GM18861 (cell line): ENCODE measurements around the gene PPP1R26.
"Not testable (repeated sequence)": the region's sequence is repeated elsewhere in the genome, so short reads cannot be mapped to it uniquely, and the experiment has no call there.

Experiments
- ATAC-seq: cut with Tn5 transposase; IDR thresholded peaks from one replicate; pipeline ENCODE4 v1.9.1; 2021; ENCODE audit not compliant: unreplicated experiment

Gene PPP1R26, protein sequence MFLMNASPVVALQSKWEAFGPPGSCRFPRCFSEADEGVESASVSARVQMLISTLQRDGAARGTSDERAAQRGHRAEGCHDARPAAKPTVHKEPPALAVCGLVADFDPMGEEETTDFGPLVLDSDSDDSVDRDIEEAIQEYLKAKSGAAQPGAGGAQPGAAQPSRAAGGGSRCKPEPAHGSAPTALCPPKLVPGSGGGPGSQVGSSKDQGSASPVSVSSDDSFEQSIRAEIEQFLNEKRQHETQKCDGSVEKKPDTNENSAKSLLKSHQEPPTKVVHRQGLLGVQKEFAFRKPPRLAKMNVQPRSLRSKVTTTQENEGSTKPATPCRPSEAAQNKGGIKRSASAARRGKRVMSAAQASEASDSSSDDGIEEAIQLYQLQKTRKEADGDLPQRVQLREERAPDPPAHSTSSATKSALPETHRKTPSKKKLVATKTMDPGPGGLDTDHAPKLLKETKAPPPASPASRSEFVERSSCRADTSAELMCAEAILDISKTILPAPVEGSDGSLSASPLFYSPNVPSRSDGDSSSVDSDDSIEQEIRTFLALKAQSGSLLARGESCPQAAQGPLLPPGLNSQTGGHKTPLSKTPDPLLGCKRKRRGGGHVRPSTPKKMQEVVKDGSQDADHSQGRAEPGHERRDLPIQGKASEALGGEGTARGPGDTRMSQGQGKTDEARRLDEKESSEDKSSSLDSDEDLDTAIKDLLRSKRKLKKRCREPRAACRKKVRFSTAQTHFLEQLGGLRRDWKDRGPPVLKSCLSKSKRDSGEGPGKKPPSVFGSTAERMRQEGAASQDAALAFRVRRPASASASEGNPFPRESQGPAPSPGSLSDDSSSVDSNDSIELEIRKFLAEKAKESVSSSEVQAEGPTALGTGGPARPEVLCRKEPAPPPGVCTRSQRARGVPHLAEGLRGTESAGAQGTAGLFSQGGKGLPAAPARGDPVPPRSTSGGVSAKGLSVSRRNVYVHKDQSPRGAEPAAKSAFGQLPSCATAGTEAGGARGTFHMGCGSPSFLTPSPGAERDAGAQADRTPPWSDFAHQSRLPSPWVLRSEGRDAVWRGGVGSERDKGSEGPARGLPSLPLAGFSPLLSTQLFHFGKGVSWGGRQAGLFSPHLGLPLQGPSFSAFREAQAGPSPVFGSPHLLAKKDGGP (N-terminal part only)

DNA sequence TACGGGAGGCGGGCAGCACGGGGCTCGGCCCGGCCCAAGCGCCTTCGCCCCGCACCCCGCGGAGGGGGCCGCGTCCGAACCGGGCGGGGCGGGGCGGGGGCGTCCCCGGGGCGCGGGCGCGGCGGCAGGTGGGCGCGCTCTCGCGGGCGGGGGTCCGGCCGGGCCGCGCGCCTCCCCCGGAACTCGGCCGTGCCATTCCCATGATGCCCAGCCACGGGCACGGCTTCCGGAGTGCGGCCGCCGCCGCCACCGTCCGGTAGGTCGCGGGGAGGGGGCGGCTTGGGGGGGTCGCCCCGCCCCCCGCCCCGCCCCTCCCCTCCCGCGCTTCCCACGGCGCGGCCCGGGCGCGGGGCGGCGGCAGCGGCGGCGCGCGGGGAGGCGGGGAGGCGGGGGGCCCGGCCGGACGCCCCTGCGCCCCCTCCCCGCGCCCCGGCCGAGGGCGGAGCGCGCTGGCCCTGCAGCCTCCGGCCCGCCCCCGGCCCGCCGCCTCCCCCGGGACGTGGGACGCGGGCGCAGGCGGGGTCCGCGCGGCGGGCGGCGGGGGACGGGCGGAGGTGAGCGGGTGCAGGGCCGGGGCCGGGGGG, at the start of gene PPP1R26:
TSS of gene PPP1R26 (plus strand) at position 314 of the 584 bp plus-strand sequence. CDS start 4,729 bp downstream, outside the sequence.
- ATAC-seq: no peak

DNA sequence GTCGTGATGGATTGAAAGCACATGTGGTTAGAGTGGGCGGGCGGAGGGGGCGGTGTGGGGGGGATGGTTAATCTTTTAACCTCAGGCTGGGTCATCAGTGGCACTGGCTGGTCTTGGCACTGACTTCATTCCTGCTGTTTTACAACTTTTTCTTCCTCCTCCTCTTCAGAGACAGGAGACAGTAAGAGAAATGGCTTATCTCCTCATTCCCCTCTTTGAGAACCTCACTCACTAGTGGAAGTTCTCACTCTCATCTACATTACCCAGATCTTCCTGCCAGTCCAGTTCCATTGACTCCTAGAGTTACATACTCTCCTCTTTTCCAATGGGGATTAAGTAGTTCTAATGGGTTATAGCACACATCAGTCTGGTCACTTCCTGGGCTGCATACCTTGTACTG, 42.3 kb upstream of the PPP1R26 start:
- ATAC-seq: no peak

DNA sequence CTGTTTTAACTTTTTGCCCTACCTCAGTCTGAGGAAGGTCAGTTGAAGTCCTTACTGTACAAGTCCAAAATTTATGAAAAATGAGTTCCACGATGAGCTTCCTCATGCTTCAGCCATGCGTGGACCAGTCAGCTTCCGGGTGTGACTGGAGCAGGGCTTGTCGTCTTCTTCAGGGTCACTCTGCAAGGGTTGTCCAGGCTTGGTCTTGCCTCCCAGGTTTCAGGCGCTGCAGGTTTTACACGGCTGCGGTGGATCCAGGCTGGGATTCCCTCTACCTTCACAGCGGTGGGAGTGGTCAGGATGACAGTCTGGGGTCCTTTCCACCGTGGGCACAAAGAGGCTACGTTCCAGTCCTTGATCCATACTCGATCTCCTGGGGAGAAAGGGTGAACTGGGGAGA, 41.9 kb upstream of the PPP1R26 start:
- ATAC-seq: not testable (repeated sequence)

DNA sequence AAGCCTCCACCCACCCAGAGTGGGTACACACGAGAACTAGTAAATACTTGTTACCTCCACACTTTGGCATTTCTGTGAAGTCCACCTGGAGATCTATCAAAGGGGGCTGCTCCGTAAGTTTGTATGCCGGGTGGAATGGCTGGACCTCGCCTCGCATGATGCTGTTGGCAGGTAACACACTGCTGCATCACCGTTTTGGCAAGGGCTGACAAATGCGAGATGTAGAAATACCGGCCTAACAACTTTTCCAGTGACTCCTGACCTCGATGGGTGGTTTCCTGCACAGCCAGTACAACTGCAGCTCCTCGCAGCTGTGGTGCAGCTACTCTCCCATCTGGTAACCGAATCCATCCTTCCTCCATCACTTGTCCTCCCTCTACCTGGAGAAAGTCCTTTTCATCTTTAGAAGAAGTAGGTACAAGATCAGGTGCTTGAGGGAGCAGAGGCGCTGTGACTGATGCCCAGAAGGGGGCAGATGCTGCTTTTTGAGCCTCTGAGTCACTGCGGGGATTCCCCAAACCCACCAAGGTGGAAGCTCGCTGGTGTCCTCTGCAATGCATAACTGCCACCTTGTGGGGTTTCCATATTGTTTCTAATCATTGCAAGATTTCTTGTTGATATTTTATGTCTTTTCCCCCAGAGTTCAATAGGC, 40.9 kb upstream of the PPP1R26 start:
- not testable (repeated sequence) for ATAC-seq

DNA sequence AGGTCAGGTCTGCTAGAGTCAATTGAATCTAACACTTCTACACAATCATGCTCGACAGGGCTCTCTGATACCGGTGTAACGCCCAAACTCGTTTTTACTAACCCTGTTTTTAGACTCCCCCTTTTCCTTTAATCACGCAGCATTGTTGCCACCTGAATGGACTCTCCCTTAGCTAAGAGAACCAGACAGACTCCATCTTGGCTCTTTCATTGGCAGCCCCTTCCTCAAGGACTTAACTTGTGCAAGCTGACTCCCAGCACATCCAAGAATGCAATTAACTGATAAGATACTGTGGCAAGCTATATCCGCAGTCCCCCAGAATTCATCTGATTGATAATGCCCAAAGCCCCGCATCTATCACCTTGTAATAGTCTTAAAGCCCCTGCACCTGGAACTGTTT, 40.1 kb upstream of the PPP1R26 start:
- not testable (repeated sequence) for ATAC-seq

DNA sequence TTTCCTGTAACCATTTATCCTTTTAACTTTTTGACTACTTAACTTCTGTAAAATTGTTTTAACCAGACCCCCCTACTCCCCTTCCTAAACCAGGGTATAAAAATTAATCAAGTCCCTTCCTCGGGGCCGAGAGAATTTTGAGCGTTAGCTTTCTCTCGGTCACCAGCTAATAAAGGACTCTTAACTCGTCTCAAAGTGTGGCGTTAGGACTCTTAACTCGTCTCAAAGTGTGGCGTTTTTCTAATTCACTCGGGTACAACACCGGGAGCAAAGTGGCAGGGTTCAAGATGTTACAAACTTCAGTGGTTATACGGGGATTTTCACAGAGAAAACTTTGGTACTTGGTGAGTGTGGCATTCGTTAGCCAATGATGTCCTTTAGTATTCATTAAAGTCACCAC, 39.7 kb upstream of the PPP1R26 start:
- no peak for ATAC-seq

DNA sequence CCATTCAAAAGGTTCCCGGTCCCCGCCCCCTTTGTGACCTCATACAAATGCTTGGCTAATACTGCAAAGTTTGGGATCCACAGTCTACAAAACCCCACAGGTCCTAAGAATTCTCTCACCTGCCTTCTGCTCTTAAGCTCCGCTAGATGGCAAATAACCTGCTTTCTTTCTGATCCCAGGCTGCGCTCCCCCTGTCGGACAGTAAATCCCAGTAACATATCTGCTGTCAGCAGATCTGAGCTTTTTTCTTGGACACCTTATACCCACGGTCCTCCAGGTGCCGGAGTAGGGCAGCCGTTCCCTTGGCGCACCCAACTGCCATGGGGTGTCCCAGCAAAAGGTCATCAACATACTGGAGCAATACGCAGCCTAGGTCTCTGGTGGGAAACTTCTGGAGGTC, 39.0 kb upstream of the PPP1R26 start:
- no peak for ATAC-seq

DNA sequence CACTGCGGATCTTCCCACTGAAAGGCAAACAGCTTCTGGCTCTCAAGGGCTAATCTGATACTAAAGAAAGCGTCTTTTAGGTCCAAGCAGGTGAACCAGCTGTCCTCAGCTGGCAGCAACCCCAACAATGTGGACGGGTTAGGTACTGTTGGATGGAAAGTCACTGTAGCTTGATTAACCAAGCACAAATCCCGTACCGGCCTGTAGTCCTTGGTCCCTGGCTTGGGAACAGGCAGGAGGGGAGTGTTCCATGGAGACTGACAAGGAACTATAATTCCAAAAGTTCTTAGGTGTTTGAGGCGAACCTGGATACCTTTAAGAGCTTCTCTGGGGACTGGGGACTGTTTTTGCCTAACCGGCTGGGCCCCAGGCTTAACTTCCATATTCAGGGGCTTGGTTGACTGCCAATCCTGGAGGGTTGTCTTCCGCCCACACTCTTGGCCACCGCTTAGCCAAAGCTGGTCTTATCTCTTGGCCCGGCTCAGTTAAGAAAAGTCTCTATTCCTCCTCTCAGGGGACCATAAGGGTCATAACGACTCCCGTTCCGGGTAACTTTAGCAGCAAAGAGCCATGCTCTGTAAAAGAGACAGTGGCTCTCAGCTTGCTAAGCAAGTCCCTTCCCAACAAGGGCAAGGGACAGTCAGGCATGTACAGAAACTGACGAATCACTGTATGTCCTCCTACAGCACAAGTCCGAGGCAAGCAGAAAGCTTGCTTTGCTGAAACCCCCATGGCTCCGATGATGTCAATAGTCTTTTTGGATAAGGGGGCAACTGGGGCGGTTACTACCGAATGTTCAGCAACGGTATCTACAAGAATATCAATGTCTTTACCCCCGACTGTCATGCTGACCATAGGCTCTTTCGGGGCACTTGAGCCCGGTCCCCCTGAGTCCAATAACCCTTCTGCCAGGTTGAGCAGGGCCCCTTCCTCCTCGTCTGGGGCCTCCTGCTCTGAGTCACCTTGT, 38.2 kb upstream of the PPP1R26 start:
- ATAC-seq: not testable (repeated sequence)

DNA sequence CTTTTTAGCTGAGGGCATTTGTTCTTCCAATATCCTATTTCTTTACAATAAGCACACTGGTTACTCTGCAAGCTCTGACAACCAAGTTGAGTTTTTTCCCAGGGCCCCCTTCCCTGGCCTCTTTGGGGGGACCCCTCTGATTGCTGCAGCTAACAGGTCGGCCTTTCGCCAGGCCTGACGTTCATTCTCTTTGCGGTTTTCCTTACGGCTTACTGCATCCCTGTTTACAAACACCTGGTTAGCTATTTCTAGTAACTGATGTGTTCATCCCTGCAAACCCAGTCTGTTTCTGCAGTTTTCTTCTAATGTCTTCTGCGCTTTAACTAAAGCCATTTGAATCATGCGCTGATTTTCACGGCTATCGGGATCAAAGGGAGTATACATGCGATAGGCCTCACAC, 37.5 kb upstream of the PPP1R26 start:
- no peak for ATAC-seq

DNA sequence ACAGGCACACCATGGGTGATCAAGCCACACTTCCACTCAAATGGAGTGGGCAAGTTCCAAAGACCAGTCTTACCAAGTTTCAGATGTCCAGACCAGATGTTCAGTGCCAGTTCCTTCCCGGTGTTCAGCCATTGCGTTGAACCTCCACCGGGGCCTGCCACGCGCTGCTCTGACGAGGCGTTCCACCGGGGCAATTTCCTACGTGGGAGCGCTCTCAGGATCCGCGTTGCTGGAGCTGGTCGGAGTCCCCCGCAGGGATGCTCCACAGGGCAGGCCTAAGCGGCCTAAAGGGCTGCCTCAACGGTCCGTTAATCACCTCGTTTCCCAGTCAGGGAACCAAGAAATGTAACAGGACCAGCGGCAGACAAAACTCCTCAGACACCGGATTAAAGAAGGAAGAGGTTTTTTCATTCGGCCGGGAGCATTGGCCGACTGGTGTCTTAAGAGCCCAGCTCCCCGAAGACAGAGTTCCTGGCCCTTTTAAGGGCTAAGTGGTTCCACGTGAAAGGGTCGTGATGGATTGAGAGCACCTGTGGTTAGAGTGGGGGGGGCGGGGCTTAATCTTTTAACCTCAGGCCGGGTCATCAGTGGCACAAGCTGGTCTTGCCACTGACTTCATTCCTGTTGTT, 35.7 kb upstream of the PPP1R26 start:
- no peak for ATAC-seq

DNA sequence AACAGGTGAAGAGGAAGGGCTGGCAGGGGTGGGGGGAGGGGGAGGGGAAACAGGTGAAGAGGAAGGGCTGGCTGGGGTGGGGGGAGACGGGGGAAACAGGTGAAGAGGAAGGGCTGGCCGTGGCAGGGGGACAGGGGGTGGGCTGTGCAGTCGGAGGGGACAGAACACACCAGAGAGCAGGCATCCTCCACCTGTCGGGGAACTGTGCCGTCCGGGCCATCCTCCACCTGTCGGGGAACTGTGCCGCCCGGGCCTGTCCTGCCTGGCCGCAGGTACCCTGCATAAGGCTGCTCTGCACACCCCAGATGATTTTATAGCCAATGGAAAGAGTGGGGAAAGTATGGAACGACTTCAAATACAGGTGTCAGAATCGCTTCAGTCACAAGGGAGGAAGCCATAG, 32.5 kb upstream of the PPP1R26 start:
- ATAC-seq: no peak

DNA sequence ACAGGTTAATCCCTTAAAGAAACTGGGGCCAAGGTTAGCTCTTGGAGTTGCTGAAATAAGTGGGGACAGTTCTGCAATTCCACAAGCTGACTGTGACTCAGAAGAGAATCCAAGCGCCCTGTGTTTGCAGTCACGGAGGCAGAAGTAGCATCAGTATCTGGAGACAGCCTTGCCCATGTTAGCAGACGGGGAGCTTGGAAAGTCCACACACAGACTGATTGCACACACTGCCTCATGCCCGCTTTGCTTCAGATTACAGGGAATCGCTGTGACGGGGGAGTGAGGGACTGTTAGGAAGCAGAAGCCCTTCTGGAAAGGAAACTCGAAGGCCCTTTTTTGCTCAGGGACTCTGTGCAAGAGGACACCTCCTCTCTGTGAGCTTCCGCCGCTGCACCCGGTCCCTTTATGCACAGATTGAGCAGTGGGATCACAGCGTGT, 30.9 kb upstream of the PPP1R26 start:
- ATAC-seq: no peak

DNA sequence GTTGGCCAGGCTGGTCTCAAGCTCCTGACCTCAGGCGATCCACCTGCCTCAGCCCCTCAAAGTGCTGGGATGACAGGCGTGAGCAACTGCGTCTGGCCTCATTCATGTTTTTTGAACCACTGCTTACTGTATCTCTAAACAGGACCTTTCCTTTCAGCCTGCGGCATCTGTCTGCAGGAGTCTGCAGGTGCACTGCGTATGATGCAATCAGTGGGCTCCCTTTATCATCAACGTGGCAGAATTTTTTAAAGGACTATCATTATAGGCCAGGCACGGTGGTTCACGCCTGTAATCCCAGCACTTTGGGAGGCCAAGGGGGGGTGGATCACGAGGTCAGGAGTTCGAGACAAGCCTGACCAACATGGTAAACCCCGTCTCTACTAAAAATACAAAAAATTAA, 30.1 kb upstream of the PPP1R26 start:
- not testable (repeated sequence) for ATAC-seq

DNA sequence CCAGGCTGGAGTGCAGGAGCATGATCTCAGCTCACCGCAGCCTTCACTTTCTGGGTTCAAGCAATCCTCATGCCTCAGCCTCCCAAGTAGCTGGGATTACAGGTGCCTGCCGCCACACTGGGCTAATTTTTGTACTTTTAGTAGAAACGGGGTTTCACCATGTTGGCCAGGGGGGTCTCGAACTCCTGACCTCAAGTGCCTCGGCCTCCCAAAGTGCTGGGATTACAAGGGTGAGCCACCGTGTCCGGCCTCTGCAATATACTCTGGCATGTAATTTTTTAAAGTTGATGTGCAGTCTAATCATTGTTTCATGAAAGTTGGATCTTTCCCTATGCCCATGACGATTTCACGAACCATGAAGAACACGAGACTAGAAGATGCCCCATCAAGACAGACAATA, 28.6 kb upstream of the PPP1R26 start:
- no peak for ATAC-seq

DNA sequence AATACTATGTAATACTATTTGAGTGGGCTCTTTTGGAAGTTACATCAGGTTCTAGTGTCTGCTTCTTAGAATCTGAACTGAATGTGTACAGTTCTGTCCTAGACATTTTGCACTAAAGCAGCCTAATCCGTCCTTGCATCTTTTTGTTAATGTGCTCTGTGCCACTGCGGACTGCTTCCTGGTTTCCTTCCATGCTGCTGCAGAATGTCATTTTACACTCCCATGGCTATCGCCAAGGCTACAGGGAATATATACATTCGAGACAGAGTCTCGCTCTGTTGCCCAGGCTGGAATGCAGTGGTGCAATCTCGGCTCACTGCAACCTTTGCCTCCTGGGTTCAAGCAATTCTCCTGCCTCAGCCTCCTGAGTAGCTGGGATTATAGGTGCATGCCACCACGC, 27.7 kb upstream of the PPP1R26 start:
- ATAC-seq: not testable (repeated sequence)

DNA sequence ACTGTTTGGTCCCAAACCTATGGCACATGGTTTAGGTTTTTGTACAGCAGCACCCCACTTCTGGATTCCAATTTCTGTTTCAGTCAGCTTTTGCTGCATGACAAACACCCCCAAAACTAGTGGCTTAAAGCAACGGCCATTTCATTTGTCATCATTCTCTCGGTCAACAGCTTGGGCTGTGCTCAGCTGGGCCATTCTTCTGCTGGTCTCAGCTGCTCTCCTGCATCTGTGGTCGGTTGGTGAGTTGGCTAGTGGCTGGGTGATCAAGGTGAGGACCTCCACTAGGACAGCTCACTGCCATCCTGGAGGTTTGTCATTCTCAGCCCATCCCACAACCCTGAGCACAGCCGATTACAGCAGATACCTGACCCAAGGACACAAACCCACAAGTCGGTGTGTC, 24.8 kb upstream of the PPP1R26 start:
- no peak for ATAC-seq

DNA sequence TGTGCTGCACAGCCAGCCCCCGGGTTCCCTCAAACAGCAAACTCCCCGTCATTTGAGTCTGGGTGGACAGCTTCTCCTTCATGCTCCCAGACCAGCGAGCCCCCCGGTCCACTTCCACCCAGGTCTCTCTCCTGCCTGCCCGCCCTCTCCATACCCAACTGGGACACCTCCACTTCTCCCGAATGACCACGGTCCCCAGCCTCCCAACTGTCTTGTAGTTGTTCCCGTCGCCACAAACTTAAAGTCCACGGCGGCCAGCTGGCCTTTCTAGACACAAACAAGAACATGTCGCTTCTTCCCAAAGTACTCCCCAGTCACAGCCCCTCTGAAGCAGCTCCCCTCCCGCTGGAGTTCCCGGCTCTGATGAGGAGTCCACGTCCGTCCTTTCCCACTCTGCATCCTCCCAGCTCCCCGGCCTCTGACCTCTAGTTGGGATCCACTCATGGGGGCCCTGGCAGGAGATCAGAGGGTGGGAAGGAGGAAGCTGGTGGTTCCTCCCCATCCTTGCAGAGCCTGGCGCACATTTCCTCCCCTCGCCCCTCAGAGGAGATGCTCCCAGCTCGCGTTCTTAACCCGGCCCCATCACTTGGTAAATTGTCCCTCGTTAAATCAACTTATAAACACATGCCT, 24.1 kb upstream of the PPP1R26 start:
- no peak for ATAC-seq

DNA sequence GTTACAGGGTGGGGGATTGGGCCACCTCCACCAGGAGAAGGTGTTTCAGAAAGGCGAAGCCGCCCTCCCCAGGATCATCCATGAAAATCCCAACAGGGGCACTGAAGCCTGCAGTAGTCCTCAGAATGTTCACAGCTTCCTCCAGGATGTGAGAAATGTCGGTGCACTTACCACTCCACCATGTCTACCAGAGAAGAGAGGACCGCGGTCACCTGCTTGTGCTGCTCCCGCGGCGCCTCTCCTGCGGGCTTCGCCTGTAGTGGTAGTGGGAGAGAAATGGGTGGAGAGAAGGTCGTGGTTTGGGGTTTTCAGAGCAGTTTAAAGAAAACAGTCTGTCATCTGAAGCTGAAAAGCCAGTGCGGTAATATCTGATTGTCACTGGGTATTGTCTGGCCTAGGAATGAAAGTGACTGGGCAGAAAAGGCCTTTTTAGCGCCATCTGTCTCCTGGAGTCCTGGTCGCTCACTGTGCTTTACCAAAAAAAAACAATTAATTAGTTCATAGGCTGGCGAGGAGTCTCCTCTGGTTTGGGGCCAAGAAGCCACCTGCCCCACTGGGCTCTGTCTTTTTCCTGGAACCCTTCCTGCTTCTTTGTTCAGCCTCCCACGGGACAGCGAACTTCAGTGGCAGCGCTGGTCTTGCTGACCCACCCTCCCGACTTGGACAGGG, 23.0 kb upstream of the PPP1R26 start:
- ATAC-seq: no peak
